ENCODE data around the gene IFNGR1.
A peak's percentile ranks its signal among the peaks of the same experiment; 100 is the strongest.

Gene IFNGR1

DNA sequence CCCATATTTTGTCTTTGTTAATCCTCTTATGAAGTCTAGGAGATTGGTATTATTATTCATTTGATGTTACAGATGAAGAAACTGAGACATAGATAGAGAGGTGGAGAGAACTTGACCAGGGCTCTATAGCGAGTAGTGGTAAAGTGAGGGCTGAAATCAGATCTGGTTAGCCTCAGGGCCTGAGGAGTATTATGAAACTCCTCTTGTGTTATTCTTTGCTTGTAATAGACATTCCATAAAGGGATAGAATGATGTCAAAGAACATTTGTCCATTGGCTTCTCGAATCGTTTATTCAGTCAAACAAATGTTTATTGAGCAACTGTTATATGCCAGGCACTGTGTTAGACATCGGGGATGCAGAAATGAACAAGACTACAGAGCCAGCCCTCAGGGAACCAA is 45.7 kb downstream of the IFNGR1 start, which contains the start of gene IL22RA2:
TSS of gene IL22RA2 (minus strand) at position 144 of the 400 bp plus-strand sequence. CDS start 11,895 bp downstream, outside the sequence.
- no peak for DNase-seq

DNA sequence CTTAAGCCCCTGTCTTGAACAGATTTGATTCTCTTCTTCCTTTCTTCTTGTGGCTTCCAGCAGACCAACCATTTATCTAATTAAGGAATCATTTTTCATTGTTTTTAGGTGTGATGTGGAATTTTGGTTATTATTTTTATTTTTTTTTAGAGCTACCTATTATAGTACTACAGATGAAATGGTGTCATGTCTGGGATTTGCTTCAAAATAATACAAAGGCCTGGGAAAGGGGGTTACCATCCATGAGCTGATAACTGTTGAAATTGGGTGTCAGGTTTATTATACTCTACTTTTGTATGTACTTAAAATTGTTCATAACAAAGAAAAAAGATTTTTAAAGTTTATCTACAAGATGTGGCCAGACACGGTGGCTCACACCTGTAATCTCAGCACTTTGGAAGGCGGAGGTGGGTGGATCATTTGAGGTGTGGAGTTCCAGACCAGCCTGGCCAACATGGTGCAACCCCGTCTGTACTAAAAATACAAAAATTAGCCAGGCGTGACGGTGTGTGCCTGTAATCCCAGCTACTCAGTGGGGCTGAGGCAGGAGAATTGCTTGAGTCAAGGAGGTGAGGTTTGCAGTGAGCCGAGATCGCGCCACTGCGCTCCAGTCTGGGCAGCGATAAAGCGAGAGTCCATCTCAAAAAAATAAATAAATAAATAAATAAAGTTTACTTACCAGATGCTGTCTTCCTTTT is 46.3 kb downstream of the IFNGR1 start:
- DNase-seq = no peak

DNA sequence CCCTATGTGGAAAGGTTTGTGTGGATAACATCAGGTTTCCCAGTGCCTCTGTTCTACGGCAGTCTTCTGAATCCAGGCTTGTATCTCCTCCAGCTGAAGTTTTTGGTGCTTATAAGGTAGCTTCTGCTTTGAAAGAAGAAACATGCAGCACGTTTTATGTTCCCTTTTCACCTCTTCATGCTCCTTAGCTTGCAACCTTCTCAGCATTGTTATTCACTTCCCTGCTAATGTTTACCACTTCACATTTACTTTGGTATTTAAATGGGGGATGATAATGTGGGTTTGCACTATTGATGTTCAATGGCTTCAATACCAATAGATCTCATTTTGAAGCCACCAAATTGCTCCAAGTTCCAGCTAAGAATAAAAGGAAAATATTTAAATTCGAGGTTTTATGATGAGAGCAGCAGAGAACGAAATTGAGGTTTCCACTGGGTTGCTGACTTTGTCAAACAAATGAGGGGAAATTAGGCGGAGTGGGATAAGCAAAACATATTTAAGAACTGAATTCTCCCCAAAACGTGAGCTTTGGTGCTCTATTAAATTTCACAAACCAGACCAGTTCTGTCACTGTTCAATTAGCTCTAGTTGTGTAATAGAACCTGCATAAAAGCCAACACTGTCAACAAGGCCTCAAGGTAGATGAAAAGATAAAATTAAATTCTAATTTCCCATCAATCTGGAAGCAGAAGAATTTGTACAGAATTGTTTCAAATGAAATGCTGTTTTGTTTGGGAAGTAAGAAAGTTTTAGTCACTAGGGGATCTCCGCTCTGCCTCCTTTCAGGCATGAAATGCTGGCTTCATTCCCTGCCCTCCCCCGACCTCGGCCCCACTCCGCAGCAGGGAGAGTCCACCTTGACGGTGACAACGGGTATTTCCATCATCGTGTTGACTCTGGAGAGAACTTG is 47.1 kb downstream of the IFNGR1 start:
- peak; percentile 48 for DNase-seq

DNA sequence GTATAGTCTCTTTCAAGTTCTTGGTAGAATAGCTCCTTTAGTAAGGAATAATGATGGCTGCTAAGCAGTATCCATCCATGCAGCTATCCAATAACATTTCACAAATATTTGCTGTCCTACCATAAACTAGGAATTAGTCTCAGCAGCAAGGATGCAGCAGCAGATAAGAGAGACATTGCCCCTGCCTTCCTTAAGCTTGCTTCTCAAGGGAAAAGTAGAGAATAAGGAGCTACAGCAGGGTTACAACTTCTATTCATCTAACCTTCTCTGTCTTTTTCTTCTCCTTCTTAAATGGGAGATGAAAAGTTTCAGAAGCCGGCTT is 48.2 kb downstream of the IFNGR1 start:
- DNase-seq = no peak

DNA sequence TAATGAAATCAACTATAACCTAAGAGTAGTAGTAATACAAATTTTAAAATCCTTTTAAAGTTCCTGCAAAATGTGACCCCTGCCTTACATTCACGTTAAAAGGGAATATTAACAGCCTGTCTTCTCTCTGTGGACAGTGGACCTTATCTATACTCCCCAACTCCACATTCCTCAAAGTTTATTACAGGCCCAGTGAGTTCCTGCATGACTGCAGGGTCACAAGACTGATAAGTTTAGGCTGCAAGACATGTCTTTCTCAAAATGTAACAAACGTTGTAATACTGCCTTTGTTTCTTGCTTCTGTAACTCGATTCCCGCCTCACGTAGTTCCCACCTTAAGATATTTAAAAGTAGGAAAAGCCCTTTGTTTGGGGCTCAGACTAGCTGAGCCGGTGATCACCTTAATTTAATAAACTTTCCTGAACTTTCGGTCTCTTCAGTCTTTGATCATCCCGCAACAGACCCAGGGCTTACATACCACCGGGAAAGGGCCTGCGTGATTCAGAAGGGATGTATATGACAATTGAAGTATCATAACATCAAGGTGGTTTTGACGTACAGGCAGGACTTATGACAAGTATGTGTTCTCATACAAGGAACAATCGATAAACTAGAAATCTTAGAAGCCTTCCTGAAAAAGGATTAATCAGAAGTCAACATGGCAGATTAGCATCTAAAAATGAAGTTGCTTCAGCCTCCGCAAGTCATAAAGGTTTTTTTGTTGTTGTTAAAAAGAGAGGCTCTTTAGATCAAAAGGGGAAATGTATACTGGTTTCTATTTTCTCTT is 48.7 kb downstream of the IFNGR1 start:
- DNase-seq = no peak

DNA sequence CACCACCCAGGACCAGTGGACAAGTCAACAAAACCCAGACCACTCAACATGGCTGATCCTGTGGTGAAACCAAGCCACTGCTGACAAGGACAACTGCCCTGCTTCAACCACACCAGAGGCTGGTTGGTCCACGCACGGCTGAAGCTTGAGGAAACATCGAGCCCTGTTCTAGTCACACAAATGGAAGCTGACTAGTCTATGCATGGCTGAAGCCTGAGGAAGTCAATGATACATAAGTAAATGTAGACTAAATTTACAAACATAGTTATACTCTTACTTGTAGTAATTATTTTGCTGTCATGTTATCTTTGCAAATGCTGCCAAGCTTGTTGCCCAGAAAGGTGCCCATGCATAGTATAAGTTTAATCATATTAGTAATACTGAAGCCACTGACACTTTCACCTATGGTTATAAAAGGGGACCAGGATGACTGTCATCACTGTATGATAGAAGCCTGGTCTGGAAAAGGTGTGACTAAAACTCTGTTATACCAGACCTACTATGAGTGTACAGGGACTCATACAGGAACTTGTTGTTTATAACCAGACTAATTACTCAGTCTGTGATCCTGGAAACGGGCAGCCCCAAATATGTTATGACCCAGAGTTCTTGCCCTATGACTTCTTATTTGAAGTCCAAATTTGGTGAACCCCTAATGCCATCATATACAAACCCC is 51.3 kb downstream of the IFNGR1 start:
- DNase-seq = no peak

DNA sequence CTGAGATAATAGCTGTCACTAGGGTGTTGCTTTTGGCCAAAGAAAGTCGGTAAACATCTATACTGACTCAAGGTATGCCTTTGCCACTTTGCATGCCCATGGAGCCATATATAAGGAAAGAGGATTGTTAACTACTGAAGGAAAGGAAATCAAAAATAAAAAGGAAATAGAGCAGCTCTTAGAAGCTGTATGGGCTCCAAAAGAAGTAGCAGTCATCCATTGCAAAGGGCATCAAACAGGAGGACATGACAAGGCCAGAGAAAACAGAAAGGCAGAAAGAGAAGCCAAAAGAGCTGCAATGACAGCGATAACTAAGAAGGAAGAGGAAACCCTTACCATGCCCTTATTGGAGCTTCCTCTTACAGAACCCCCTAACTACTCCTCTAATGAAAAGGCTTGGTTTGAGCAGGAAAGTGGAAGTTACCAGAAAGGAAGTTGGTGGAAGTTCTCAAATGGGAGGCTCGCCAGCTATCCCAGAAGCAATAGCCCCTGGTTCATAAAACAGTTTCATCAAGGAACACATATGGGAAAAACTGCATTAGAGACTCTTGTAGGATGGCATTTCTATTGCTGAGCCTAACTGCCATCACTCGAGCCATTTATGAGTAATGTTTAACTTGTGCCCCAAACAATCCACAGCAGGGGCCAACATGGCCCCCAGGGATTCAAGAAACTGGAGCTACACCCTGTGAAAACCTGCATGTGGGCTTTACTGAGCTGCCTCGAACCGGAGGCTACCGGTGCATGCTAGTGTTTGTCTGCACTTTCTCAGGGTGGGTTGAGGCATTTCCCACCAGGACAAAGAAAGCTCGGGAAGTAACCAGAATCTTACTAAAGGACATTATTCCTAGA is 52.7 kb downstream of the IFNGR1 start:
- no peak for DNase-seq

DNA sequence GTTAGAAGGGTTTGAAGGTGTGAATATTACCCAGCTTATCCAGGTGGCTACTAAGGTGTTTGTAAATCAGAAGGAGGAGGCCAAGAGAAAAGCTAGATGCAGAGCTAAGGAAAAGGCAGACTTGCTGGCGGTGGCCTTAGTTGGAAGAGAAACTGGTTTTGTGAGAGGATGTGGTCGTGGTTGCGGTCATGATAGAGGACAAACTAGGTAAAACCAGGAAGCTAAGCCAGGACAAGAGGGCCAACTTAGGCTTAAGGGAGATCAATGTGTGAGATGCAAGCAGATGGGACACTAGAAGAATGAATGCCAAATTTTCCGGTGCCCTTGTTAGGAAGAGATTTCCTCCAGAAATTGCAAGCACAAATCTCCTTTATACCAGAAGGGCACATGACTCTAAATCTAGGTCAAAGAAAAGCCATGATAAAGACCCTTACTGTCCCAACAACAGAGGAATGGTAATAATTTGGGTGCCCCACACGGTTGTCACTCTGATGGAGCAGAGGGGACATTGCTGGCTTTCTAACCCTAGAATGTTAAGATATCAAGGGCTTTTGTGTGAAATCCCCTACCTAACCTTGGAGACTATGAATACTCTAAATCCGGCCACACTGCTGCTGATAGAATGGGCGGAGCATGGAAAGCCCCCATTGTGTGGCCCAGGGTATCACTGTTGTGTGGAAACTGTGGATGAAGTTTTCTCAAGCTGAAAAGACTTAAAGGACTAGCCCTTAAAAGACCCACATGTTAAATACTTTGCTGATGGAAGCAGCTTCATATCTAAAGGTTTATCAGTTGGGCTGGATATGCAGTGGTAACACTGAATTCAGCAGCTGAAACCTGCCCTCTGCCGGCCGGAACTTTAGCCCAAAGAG is 53.6 kb downstream of the IFNGR1 start:
- DNase-seq = no peak

DNA sequence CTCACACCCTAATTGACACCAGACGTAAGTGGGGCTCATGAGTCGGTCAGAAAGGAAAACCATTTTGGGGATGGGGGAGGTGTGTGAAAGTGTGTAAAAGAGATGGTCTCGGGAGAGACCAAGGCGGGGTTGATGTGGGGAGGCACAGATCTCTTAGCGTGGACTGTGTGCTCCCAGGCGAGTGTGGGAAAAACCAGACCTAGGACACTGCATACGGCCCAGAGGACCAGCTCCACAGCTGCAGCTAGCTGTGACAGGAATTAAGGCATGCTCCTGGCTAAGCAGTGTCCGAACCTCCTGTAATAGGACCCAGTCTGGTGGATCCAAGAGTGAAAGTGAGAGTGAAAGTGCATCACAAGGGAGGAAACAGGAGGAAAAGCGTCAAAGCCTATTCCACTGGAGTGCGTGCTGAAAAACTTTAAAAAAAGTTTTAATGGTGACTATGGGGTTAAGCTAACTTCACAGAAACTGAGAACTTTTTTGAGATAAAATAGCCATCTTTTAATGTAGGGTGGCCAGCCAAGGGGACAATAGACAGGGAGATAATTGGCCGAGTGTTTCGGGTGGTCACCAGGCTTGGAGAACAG is 55.4 kb downstream of the IFNGR1 start:
- no peak for DNase-seq

DNA sequence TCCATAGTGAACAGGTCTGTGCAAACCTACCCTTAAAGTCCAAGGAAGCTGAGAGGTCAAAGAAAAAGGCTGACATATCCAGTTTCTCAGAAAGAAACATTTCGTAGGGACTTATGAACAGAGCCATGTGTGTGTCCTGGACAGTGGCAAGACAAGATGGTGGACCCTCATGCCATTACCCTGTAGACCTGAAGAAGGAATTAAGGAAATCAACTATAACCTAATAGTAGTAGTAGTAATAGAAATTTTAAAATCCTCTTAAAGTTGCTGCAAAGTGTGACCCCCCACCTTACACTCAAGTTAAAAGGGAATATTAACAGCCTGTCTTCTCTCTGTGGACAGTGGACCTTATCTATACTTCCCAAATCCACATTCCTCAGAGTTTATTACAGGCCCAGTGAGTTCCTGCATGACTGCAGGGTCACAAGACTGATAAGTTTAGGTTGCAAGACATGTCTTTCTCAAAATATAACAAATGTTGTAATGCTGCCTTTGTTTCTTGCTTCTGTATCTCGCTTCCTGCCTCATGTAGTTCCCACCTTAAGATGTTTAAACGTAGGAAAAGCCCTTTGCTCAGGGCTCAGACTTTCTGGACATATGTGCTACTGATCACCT is 56.4 kb downstream of the IFNGR1 start:
- no peak for DNase-seq

DNA sequence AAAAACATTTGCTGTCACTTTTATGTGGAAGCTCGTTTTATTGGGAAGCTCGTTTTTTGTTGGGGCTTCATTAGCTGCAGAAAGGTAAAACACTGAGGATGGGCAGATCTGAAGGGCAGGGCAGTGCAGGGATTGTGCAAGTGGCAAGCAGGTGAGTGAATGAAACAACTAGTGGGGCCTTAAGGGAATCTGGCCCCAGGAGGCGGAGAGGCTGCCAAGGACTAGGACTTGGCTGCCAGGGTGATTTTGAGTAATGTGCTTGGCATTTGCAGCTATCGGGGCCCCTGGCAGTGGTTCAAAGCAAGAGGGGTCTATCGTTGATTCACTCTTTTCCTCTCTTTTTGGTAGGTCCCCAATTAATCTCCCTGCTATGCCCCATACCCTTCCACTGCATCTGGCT is 57.2 kb downstream of the IFNGR1 start:
- no peak for DNase-seq

DNA sequence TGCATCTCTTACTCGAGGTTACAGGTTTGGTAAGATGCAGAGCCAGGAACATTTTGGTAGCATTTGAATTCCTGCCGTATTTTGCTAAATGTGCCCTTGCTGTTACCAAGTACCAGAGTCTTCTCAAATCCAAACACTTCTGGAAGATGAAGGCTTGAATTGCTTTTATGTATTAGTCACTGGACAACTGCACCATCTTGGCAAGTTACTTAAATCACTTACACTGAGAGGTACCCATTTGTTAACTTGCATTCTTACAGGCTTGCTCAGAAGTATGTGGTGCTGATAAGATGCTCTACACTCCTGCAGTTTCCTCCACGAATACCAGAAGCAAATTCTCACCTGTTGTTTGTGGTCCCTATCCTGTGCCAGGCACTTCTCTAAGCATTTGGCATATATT is 58.4 kb downstream of the IFNGR1 start:
- DNase-seq = peak; percentile 56

DNA sequence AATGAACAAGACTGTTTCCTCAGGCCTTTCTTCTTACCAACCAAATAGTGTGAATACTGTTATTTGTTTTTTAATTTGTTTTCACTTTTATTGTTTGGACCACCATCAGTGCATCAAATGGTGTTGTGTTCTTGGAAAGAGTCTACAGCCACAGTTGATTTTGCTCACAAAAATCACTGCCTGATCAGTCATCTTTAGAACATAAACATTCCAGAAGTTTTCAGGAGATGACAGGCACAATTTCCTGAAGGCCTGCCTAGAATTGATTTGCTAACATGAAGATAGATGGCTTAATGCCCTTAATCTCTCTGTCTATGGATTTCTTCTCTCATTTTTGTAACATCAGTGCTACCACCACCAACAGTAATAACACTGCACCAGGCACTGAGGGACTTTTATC is 59.3 kb downstream of the IFNGR1 start:
- DNase-seq = peak; percentile 6

DNA sequence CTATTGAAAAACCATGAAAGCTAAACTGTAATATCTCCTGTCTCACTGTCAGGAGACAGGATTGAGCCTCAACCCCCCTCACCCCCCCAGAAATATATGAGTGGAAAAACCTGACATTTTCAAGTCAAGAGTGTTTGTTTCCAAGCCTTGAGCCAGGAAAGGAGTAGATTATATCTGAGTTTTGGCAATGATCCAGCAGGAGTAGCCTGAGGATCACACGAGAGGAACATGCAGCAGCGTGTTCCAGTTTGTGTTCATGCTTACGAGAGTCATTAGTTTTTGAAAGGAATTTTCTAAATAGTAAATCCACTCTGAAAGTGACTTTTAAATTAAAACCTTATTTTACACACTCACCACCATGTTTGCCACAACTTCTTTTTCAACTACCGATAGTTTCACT is 61.6 kb downstream of the IFNGR1 start:
- no peak for DNase-seq

DNA sequence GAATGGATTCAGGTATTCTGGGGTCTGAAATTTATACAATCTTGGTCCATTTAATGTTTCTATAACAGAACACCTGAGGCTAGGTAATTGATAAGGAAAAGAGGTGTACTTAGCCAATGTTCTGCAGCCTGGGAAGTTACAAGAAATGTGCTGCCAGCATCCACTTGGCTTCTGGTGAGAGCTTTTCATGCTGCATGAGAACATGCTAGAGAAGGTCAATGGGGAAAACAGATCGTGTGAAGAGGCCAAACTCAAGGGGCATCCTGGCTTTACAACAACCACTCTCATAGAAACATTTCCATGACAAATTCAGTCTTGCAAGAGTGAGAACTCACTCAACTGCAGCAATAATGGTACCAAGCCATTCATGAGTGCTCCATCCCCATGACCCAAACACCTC is 62.5 kb downstream of the IFNGR1 start:
- no peak for DNase-seq

DNA sequence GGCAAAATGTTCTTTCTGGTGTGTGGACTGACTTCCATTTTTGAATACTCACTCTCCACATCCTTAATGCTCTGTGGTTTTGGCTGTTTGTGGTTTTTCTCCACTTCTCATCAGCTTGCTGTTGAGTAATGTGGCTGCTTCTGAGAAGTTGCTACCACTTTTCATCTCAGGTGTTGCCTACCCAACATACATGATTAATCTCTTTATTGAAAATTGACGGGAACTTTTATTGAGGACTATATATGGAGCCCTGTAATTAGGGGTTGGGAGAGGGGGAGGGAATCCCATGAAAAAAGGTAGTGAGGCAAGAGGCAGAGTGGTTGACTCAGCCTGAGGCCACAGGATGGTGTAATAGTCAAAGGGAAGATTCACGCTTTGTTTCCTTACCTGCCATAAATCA is 63.4 kb downstream of the IFNGR1 start:
- DNase-seq = peak; percentile 36

DNA sequence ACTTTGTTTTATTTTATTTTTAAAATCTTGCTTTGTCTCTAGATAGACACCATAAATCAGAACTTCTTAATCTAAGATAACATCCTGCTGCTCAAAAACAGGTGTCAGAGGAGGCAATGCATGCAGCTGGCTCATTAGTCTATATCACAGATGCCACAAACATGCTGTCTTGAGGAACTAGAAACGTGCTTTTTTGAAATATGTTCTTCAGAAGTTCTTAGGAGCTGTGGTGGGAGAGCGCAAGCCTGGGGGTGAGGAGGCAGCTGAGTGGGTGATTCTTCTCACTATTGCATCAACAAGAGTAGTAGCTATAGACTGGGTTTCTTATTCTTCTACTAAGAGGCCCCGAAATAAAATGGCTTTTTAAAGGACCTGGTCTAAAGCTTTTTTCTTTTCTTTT is 69.1 kb downstream of the IFNGR1 start:
- DNase-seq = no peak

DNA sequence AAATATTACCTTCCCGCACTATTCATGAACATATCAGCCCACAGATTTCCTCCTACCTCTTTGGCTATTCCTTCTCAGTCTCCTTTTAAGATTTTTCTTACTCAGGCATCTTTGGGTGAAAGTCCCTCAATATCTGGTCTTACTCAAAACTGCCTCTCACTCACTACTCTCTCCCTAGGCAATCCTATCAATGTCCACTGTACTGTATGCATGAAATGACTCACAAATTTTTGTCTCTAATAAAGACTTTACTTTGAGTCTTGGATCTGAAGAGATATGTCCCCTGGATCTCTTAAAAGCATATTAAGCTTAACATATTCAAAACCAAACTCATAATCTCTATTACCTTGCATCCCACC is 70.2 kb downstream of the IFNGR1 start:
- no peak for DNase-seq

DNA sequence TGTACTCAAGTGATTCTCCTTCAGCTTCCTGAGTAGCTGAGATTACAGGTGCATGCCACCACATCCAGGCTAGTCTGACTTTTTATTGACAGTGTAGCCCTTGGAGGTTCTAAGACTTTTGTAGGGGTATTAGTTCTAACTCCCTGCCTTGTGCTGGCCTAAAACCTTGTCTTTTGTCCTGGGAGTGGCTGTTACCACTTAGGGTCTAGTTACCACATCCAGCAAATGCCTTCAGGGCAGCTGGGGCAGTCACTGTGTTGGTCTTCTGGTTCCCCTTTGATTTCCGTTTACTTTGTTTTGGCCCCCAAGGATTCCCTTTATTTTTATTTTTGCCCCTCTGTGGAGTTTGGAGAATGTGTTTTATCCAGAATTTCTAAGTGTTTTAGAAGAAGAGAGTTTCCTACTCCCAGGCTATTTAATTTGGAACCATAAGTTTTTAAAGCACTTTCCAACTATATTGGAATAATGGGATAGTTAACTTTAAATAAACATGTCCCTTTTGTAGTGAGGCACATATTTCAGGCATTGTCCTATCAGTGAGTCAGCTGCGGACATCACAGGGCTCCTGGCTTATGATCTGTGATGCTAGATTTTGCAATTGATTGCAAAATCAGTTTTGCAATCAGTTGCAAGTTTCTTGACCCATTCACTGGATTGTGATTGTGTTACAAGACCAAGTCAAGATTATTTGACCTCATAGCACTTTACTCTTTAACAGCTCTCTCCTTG is 70.7 kb downstream of the IFNGR1 start:
- DNase-seq = no peak
